Measurements from ENCODE around the gene ADK. TPM values are rescaled to one million over a fixed set of nuclear protein-coding genes. Genes with fewer than 3 reads are reported as not detected.

ADK gene
- total RNA-seq, 1 donor from 2014 or later: 28.5 TPM

DNA sequence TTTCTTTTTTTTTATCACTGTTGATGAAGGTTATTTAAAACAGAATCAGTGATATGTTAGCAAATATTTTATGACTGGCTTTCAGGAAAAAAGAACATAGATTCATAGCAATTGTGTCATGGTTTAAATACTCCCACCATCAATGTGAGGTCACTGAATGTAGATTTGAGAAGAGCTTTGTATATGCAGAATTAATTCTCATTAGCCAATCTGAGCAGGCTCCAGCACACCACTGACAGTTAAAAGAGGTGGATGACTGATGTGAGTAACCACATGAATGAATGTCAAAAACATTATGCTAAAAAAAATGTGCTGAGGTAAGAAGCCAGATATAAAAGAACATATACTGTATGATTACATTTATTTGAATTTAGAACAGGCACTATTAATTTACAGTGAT lies 500.5 kb downstream of the ADK start:
- DNase-seq (ENCODE audit: extremely low spot score, unreplicated experiment): no peak
- TF ChIP-seq, protein P1, sequence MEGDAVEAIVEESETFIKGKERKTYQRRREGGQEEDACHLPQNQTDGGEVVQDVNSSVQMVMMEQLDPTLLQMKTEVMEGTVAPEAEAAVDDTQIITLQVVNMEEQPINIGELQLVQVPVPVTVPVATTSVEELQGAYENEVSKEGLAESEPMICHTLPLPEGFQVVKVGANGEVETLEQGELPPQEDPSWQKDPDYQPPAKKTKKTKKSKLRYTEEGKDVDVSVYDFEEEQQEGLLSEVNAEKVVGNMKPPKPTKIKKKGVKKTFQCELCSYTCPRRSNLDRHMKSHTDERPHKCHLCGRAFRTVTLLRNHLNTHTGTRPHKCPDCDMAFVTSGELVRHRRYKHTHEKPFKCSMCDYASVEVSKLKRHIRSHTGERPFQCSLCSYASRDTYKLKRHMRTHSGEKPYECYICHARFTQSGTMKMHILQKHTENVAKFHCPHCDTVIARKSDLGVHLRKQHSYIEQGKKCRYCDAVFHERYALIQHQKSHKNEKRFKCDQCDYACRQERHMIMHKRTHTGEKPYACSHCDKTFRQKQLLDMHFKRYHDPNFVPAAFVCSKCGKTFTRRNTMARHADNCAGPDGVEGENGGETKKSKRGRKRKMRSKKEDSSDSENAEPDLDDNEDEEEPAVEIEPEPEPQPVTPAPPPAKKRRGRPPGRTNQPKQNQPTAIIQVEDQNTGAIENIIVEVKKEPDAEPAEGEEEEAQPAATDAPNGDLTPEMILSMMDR (conservative IDR thresholded peaks at IDR 0.05): no peak
- H3K4me3 Mint-ChIP-seq: no peak overlapping the region
- no peaks in the 10 kb centered on the region for H3K27me3 Mint-ChIP-seq
- peaks cover 6% of the 10 kb centered on the region for H3K36me3 Mint-ChIP-seq
- H3K27ac Mint-ChIP-seq: no peak overlapping the region
- no peaks in the 10 kb centered on the region for H3K4me1 Mint-ChIP-seq (ENCODE audit: unreplicated experiment)
- peaks cover 9% of the 10 kb centered on the region for H3K9me3 Mint-ChIP-seq

DNA sequence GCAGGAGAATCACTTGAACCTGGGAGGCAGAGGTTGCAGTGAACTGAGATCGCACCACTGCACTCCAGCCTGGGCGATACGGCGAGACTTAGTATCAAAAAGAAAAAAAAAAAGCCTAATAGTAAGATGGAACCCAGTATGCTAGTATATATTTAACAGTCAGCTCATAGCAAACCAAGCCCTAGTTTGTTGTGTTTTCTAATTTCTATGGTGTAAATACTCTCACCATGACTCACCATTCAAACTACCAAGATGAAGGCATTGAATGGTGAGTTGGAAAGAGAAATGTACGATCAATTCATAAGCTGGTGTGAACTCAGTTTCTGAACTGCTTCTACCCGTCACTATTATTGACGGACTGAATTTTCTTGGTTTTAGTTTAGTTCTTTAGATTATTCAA lies 501.6 kb downstream of the ADK start:
- Mint-ChIP-seq H3K36me3 (peaks cover 6% of the 10 kb centered on the region), H3K9me3 (peaks cover 9% of the 10 kb centered on the region), H3K4me3 (no peak overlapping the region), H3K27me3 (no peaks in the 10 kb centered on the region), H3K4me1 (ENCODE audit: unreplicated experiment) (no peaks in the 10 kb centered on the region), H3K27ac (no peak overlapping the region)
- TF ChIP-seq, protein P1 (conservative IDR thresholded peaks at IDR 0.05): no peak
- no peak for DNase-seq (ENCODE audit: extremely low spot score, unreplicated experiment)

DNA sequence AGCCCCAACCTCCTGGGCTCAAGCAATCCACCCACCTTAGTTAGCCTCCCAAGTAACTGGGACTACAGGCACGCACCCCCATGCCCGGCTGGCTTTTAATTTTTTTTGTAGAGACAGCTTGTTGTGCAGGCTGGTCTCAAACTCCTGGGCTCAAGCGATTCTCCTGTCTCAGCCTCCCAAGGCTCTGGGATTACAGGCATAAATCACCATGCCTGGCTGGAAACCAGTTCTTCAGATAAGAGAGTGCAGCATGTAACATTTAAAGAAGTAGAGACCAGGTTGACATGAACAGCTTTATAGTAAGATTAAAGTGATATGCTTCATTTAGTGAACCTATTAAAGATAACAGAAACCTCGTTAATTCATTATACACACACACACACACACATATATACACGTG lies 507.5 kb downstream of the ADK start:
- peaks cover 11% of the 10 kb centered on the region for H3K36me3 Mint-ChIP-seq
- peaks cover 6% of the 10 kb centered on the region for H3K9me3 Mint-ChIP-seq
- H3K4me3 Mint-ChIP-seq: no peak overlapping the region
- H3K27me3 Mint-ChIP-seq: no peaks in the 10 kb centered on the region
- TF ChIP-seq, protein P1 (conservative IDR thresholded peaks at IDR 0.05): no peak
- no peaks in the 10 kb centered on the region for H3K4me1 Mint-ChIP-seq (ENCODE audit: unreplicated experiment)
- DNase-seq (ENCODE audit: extremely low spot score, unreplicated experiment): no peak
- no peak overlapping the region for H3K27ac Mint-ChIP-seq

DNA sequence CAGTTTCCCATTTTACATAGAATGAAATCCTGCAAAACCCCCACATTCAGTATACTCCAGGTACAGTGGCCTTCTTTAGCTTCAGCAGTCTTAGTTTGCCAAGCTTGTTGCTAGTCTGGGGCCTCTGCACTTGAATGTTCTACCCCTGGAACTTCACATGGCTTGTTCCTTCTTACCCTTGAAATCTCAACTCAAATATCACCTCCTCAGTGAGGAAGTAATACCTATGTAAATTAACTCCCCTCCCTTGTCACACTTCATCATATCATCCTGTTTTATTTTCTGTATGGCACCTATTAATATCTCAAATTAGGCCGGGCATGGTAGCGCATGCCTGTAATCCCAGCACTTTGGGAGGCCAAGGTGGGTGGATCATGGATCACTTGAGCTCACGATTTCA lies 511.6 kb downstream of the ADK start:
- TF ChIP-seq, protein P1 (conservative IDR thresholded peaks at IDR 0.05): no peak
- no peak overlapping the region for H3K4me3 Mint-ChIP-seq
- H3K27me3 Mint-ChIP-seq: no peaks in the 10 kb centered on the region
- H3K4me1 Mint-ChIP-seq (ENCODE audit: unreplicated experiment): no peaks in the 10 kb centered on the region
- DNase-seq (ENCODE audit: extremely low spot score, unreplicated experiment): no peak
- H3K27ac Mint-ChIP-seq: no peak overlapping the region
- no peaks in the 10 kb centered on the region for H3K9me3 Mint-ChIP-seq
- H3K36me3 Mint-ChIP-seq: peaks cover 5% of the 10 kb centered on the region

DNA sequence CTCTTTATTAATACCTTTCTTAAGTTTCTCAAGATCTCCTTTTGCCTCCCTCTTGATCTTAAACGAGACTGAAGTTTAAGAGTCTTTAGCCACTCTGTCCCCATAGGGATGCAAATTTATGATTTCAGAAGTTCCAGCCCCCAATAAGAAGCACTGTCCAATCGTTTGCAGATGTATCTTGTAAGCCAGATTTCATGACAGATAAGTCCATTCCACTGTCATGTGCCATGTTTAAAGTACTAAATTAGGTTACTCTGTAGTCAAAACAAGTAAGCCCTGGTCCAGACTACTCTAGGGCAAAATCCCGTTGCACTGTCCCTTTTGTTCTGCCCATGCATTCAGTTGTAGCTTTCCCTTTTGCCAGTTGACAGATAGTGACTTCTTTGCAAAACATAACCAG lies 518.2 kb downstream of the ADK start:
- H3K9me3 Mint-ChIP-seq: no peaks in the 10 kb centered on the region
- TF ChIP-seq, protein P1 (conservative IDR thresholded peaks at IDR 0.05): no peak
- no peak for DNase-seq (ENCODE audit: extremely low spot score, unreplicated experiment)
- no peaks in the 10 kb centered on the region for H3K27me3 Mint-ChIP-seq
- H3K36me3 Mint-ChIP-seq: peaks cover 8% of the 10 kb centered on the region
- no peak overlapping the region for H3K4me3 Mint-ChIP-seq
- no peaks in the 10 kb centered on the region for H3K4me1 Mint-ChIP-seq (ENCODE audit: unreplicated experiment)
- no peak overlapping the region for H3K27ac Mint-ChIP-seq

DNA sequence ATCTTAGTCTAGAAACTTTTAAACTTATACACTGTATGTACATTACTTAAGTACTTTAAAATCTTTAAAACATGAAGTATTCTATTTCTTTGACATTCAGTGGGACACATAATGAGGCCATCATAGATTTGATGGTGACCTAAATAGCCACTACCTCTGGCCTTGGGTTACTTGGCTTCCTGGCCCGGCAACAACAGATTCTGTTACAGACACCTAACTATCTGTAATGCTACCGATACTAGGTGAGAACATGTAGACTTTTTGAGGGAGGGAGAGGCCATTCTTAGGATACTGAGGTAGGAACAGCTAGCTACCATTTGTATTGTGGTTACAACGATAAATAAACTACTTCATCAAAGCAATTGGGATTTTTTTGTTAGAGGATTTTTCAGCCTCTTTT lies 520.7 kb downstream of the ADK start:
- H3K36me3 Mint-ChIP-seq: peaks cover 14% of the 10 kb centered on the region
- no peak for DNase-seq (ENCODE audit: extremely low spot score, unreplicated experiment)
- no peaks in the 10 kb centered on the region for H3K9me3 Mint-ChIP-seq
- no peaks in the 10 kb centered on the region for H3K4me1 Mint-ChIP-seq (ENCODE audit: unreplicated experiment)
- H3K27ac Mint-ChIP-seq: no peak overlapping the region
- TF ChIP-seq, protein P1 (conservative IDR thresholded peaks at IDR 0.05): no peak
- no peak overlapping the region for H3K4me3 Mint-ChIP-seq
- no peaks in the 10 kb centered on the region for H3K27me3 Mint-ChIP-seq
